Measurements from ENCODE around the gene C12orf42. TPM values are rescaled to one million over a fixed set of nuclear protein-coding genes. Genes with fewer than 3 reads are reported as not detected.

The C12orf42 gene
- total RNA-seq, 1 experiment from 2014 or later: 0.37 TPM

Other genes with a start within 250 kb of the C12orf42 start
- 0.11 to 0.48 TPM (median 0.16 TPM) in 3 replicates for gene STAB2, start 91.3 kb upstream of the C12orf42 start, total RNA-seq (2021)